WERI-Rb-1 (cell line): ENCODE measurements around the gene FRMD8.
A peak's percentile ranks its signal among the peaks of the same experiment; 100 is the strongest.

Experiments used
- DNase-seq: peaks from one replicate; pipeline ENCODE4 v3.0.0-alpha.2; 2020
- H3K27ac ChIP-seq: fragments of 250-450 bp; sonication (Bioruptor Pico); 2 replicates; pipeline ENCODE4 v1.5.1; 2020; ENCODE audit warnings: mild to moderate bottlenecking, moderate library complexity
- H3K27me3 ChIP-seq: fragments of 250-450 bp; sonication (Bioruptor Pico); 2 replicates; pipeline ENCODE4 v1.5.1; 2021; ENCODE audit warnings: mild to moderate bottlenecking, low read depth, moderate library complexity; ENCODE audit not compliant: insufficient read depth, severe bottlenecking
- H3K36me3 ChIP-seq: fragments of 250-450 bp; sonication (Bioruptor Pico); 2 replicates; pipeline ENCODE4 v1.5.1; 2020; ENCODE audit warnings: mild to moderate bottlenecking, moderate library complexity
- H3K4me3 ChIP-seq: 2 replicates; pipeline ENCODE4 v1.5.1; 2011; ENCODE audit warnings: low read depth, mild to moderate bottlenecking, control low read depth, low read length
- H3K9me3 ChIP-seq: fragments of 250-450 bp; sonication (Bioruptor Pico); 2 replicates; pipeline ENCODE4 v1.5.1; 2021; ENCODE audit warnings: mild to moderate bottlenecking, moderate library complexity; ENCODE audit not compliant: severe bottlenecking
- CTCF ChIP-seq: IDR thresholded peaks from 2 replicates; pipeline ENCODE4 v1.5.1; 2011; ENCODE audit warnings: low read depth, mild to moderate bottlenecking, control low read depth, inconsistent platforms, low read length

The FRMD8 gene

GRCh38 chr11:65377036-65377435 is 9.4 kb upstream of the FRMD8 start:
- DNase-seq, result no peak
- no peaks in the 10 kb centered on the region for H3K27me3 ChIP-seq
- H3K4me3 ChIP-seq, result no peak overlapping the region
- no peak overlapping the region for H3K27ac ChIP-seq
- H3K36me3 ChIP-seq, result no peaks in the 10 kb centered on the region
- H3K9me3 ChIP-seq, result no peaks in the 10 kb centered on the region
- TF ChIP-seq CTCF, result no peak

GRCh38 chr11:65377777-65378176 is 8.7 kb upstream of the FRMD8 start:
- no peak overlapping the region for H3K4me3 ChIP-seq
- no peak for TF ChIP-seq CTCF
- no peaks in the 10 kb centered on the region for H3K9me3 ChIP-seq

GRCh38 chr11:65378208-65378927 is 8.1 kb upstream of the FRMD8 start:
- TF ChIP-seq CTCF, result peak; percentile 57
- no peaks in the 10 kb centered on the region for H3K27me3 ChIP-seq
- H3K9me3 ChIP-seq, result no peaks in the 10 kb centered on the region
- H3K36me3 ChIP-seq, result no peaks in the 10 kb centered on the region
- peak; percentile 51 for DNase-seq
- no peak overlapping the region for H3K4me3 ChIP-seq
- H3K27ac ChIP-seq, result no peak overlapping the region

More at GRCh38 chr11:65377777-65378176, 8.7 kb upstream of the FRMD8 start:
- no peaks in the 10 kb centered on the region for H3K27me3 ChIP-seq
- H3K27ac ChIP-seq, result no peak overlapping the region
- no peak for DNase-seq
- H3K36me3 ChIP-seq, result no peaks in the 10 kb centered on the region

- no peaks in the 10 kb centered on the region for H3K9me3 ChIP-seq
- H3K4me3 ChIP-seq, result no peak overlapping the region
- H3K36me3 ChIP-seq, result no peaks in the 10 kb centered on the region
- DNase-seq, result no peak
- no peak overlapping the region for H3K27ac ChIP-seq
- TF ChIP-seq CTCF, result no peak
- H3K27me3 ChIP-seq, result no peaks in the 10 kb centered on the region
Observed at GRCh38 chr11:65378928-65379638, 7.4 kb upstream of the FRMD8 start.

GRCh38 chr11:65379698-65380459 is 6.6 kb upstream of the FRMD8 start:
- H3K27ac ChIP-seq, result no peak overlapping the region
- H3K36me3 ChIP-seq, result no peaks in the 10 kb centered on the region
- no peaks in the 10 kb centered on the region for H3K27me3 ChIP-seq
- no peak for TF ChIP-seq CTCF
- H3K4me3 ChIP-seq, result no peak overlapping the region
- DNase-seq, result no peak
- H3K9me3 ChIP-seq, result no peaks in the 10 kb centered on the region
